Nucleus accumbens (tissue), 56 donors: ENCODE results near the gene PTCD2.

Source experiments
- DNase-seq, 56 donors: peaks; one replicate each; lab custom pipeline; 2025; lab: John Stamatoyannopoulos, UW

PTCD2 gene

DNA sequence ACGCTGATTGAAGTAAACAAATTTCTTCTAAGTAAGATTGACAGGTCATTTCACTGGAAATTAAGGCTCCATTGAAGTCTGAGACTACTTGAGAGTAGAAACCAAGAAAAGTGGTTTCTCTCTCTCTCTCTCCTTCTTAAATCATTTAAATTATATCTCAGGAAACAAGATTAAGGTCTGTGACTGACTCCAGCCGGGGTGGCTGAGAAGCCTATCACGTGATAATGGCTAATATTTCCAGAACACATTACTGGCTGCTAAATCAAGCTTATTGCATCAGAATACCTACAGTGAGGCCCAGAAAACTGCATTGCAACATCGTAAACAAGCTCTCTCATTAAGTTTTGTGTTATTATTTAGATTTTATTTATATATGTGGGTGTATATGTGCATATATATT lies 88.4 kb downstream of the PTCD2 start:
- no peak for DNase-seq

DNA sequence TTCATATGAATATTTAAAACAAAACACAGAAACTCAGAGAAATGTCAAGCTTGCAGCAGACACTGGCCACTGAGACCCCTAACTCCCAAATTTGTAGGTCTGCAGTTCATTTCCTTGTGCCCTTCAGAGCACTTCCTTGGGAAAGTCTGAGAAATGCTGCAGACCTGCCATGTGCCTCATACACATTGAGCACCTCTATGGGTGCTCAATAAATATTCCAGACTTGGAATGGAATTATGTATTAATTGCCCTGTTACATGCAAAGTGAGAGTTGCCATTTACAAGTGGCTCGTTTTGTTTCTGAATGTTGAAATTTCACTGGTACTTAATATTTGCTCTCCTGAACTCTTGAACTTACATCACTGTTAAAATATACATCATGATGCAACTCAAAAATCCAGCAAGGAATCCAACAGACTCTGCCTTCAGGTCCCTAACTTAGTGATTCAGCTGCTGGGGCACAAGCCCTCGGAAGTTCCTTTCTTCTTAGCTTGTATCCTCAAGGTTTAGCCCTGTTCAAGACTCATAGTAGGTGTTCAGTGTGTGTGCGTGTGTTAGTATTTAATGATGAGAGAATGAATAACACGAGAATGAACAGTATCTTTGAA lies 90.6 kb downstream of the PTCD2 start:
- no peak for DNase-seq

DNA sequence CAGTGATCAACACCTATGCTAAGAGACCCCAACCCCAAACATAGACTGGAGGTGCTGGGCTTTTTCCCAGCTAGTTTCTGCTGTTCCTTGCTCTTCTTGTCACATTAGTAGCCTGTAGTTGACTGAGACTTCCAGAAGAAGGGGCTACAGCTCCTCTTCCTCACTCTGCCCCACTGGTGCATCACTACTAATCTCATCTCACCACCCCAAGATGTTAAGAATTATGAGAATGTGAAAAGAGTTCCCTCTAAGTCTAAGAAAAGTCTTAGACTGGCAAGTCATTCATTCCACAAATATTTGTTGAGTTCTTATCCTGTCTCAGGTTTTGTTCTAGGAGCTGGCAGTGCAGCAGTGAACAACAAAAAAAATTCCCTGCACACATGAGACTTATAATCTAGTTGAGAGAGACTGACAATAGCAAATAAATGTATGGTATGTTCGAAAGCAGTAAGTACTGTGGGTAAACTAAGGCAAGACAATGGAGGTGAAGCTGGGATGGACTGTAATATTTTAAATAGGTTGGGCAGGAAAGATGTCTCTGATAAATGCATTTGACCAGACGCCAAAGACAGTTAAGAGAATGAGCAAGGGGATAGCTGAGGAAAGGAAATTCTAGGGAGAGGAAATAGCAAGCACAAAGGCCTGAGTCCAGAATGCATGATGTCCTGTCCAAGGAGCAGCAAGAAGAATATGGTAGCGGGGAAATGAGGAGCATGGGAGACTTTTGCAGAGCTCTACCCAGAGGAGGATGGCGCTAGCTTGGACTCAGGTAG lies 92.3 kb downstream of the PTCD2 start:
- no peak for DNase-seq

DNA sequence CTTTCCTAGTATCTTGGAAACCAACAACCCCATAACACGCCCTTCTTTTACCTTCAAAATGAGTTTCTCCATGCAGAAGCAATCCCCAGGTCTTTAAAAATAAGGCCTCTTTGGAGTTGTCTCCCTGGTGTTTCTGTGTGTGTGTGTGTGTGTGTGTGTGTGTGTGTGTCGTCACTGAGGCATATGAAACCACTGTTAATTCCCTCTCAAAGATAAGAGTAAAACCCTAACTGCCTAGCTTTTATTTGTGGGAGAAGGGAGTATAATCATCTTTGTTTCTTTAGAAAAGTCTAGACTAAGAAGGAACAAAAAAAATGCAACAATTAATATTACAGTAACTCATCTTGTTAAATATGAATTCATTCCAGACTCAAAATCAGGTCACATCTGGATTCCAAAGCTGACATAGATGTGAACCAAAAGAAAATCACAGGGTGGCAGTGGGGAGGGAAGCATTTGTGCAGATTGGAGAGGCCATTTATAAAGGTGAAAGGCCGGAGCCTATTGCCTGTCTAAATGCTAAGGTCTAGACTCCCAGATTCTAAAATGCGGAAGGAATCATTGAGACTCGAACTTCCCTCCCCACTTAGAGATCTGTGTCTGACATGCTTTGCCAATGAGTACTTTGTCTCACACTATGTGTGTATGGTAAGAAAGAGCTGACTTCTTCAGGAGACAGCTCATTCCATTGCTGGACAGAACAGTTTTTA lies 95.6 kb downstream of the PTCD2 start:
- no peak for DNase-seq

DNA sequence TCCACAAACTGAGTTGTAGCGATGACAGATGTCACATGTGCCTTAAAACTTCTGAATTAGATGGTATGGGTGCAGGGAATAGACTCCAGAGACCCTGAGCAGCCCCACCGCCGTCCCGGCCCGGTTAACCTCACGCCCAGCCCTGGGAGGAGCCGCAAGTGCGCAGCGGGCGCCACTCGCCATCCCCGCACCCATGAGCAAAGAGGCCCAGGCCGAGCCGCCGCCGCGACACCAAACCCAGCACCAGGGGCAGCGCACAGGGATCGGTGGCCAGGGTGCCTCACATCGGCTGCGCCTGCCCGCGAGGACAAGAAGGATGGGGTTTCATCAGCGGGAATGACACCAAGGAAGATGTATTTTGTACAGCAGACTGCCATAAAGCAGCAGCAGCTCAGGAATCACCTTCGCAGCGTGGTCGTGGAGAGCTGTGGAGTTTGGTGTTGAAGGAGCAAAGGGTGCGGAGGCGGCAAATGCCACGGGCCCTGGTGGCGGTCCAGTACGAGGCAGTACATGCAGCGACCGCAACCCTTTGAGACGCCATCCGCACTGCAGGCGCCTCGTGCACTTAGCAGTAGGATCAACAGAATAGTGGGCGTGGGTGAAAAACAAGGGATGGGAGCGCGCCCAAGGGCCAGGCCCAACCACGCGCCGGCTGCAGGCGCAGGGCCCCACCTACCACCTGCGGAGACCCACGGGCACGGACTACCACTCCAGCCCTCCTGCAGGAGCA lies 97.3 kb downstream of the PTCD2 start:
- no peak for DNase-seq
